Peyer's patch (tissue), 4 donors: ENCODE results near the gene DROSHA. TPM values are rescaled to one million over a fixed set of nuclear protein-coding genes. Genes with fewer than 3 reads are reported as not detected.
"Not testable (repeated sequence)": the region's sequence is repeated elsewhere in the genome, so short reads cannot be mapped to it uniquely, and the experiment has no call there.

Experiments
- DNase-seq, 3 donors: peaks; one replicate each; pipeline ENCODE4 v3.0.0-alpha.2; 2017 to 2019
- H3K27ac ChIP-seq, 4 donors: fragments of 200-600 bp; sonication (generic); one replicate each; pipeline ENCODE4 v1.5.1; 2016 to 2019
- H3K27me3 ChIP-seq, 2 donors: fragments of 200-600 bp; sonication (generic); one replicate each; pipeline ENCODE4 v1.5.1; 2019
- H3K36me3 ChIP-seq, 3 donors: fragments of 200-600 bp; sonication (generic); one replicate each; pipeline ENCODE4 v1.5.1; 2016 to 2019
- H3K4me1 ChIP-seq, 4 donors: fragments of 200-600 bp; sonication (generic); one replicate each; pipeline ENCODE4 v1.5.1; 2016 to 2019
- H3K4me3 ChIP-seq, 4 donors: fragments of 200-600 bp; sonication (generic); 1 replicate in 3 of 4; 2 replicates in 1 of 4; pipeline ENCODE4 v1.5.1; 2016 to 2019; ENCODE audit warnings: mild to moderate bottlenecking in 1 of 4
- H3K9me3 ChIP-seq, 4 donors: fragments of 200-600 bp; sonication (generic); one replicate each; pipeline ENCODE4 v1.5.1; 2016 to 2019; ENCODE audit warnings: mild to moderate bottlenecking in 1 of 4
- CTCF ChIP-seq, 6 experiments: fragments of 450-650 bp in 4 of 6; fragments of 200-600 bp in 2 of 6; sonication (generic) in 1 of 6; IDR thresholded peaks; one replicate each; pipeline ENCODE4 v1.5.1; 2017 to 2019; ENCODE audit warnings: antibody characterized with exemption in 6 of 6, mild to moderate bottlenecking in 3 of 6, moderate library complexity in 1 of 6
- POLR2A ChIP-seq, 2 donors: fragments of 450-650 bp; IDR thresholded peaks; one replicate each; pipeline ENCODE4 v1.5.1; 2017; ENCODE audit warnings: antibody characterized with exemption in 2 of 2, mild to moderate bottlenecking in 2 of 2, moderate library complexity in 2 of 2
- total RNA-seq, 4 donors: library from RNA; depleted of rRNA; stranded (reverse); fragments of >200 nt; gene quantifications; one replicate each; pipeline ENCODE4 v1.1.0, GENCODE V29; 2016

The DROSHA gene
- total RNA-seq, 4 donors from 2014 or later: 41.9 to 142 (median 59.0) TPM

- TF ChIP-seq POLR2A (IDR thresholded peaks at IDR 0.05) (no peak), CTCF (IDR thresholded peaks at IDR 0.05) (no peak)
- H3K4me3 ChIP-seq: no peak overlapping the region
Measured at GRCh38 chr5:31568302-31568835, 36.5 kb upstream of the DROSHA start.

GRCh38 chr5:31566362-31566761 lies 34.5 kb upstream of the DROSHA start:
- not testable (repeated sequence) for DNase-seq, H3K9me3 ChIP-seq, H3K27ac ChIP-seq, H3K27me3 ChIP-seq, H3K4me3 ChIP-seq, H3K36me3 ChIP-seq, H3K4me1 ChIP-seq

More at GRCh38 chr5:31568302-31568835, 36.5 kb upstream of the DROSHA start:
- Histone ChIP-seq H3K4me1 (no peaks in the 10 kb centered on the region), H3K27me3 (no peaks in the 10 kb centered on the region), H3K27ac (no peak overlapping the region), H3K9me3 (peaks cover 0 to 7% (median 0%) of the 10 kb centered on the region in 4 donors), H3K36me3 (no peaks in the 10 kb centered on the region)
- no peak for DNase-seq

GRCh38 chr5:31563216-31563615 lies 31.3 kb upstream of the DROSHA start:
- Histone ChIP-seq H3K4me3 (no peak overlapping the region), H3K4me1 (no peaks in the 10 kb centered on the region), H3K27ac (no peak overlapping the region), H3K9me3 (peaks cover 0 to 7% (median 0%) of the 10 kb centered on the region in 4 donors), H3K36me3 (no peaks in the 10 kb centered on the region), H3K27me3 (no peaks in the 10 kb centered on the region)
- no peak for DNase-seq
- TF ChIP-seq CTCF (IDR thresholded peaks at IDR 0.05) (no peak), POLR2A (IDR thresholded peaks at IDR 0.05) (no peak)

- TF ChIP-seq POLR2A (IDR thresholded peaks at IDR 0.05) (no peak), CTCF (IDR thresholded peaks at IDR 0.05) (no peak)
- H3K27ac ChIP-seq: no peak overlapping the region
- H3K36me3 ChIP-seq: no peaks in the 10 kb centered on the region
- H3K27me3 ChIP-seq: no peaks in the 10 kb centered on the region
- peaks cover 0 to 7% (median 0%) of the 10 kb centered on the region in 4 donors for H3K9me3 ChIP-seq
- DNase-seq: no peak
- no peak overlapping the region for H3K4me3 ChIP-seq
- H3K4me1 ChIP-seq: no peaks in the 10 kb centered on the region
Measured at GRCh38 chr5:31561946-31562345, 30.1 kb upstream of the DROSHA start.

GRCh38 chr5:31559942-31560341 lies 28.0 kb upstream of the DROSHA start:
- no peaks in the 10 kb centered on the region for H3K4me1 ChIP-seq
- H3K27me3 ChIP-seq: no peaks in the 10 kb centered on the region
- H3K36me3 ChIP-seq: peaks cover 0 to 10% (median 0%) of the 10 kb centered on the region in 3 donors
- H3K9me3 ChIP-seq: no peaks in the 10 kb centered on the region
- no peak overlapping the region for H3K4me3 ChIP-seq
- TF ChIP-seq CTCF (IDR thresholded peaks at IDR 0.05): no peak
- TF ChIP-seq POLR2A (IDR thresholded peaks at IDR 0.05): no peak
- H3K27ac ChIP-seq: no peak overlapping the region
- no peak for DNase-seq

GRCh38 chr5:31556461-31556860 lies 24.6 kb upstream of the DROSHA start:
- H3K4me1 ChIP-seq: no peaks in the 10 kb centered on the region
- H3K4me3 ChIP-seq: no peak overlapping the region
- H3K36me3 ChIP-seq: peaks cover 0 to 36% (median 0%) of the 10 kb centered on the region in 3 donors
- no peak for TF ChIP-seq POLR2A (IDR thresholded peaks at IDR 0.05)
- no peak for TF ChIP-seq CTCF (IDR thresholded peaks at IDR 0.05)
- H3K27me3 ChIP-seq: no peaks in the 10 kb centered on the region
- no peak overlapping the region for H3K27ac ChIP-seq
- H3K9me3 ChIP-seq: no peaks in the 10 kb centered on the region
- no peak for DNase-seq
